HG03520 (cell line): ENCODE data around the gene MTMR6.
A peak's percentile ranks its signal among the peaks of the same experiment; 100 is the strongest.

Source experiments
- ATAC-seq: cut with Tn5 transposase; IDR thresholded peaks from one replicate; pipeline ENCODE4 v1.9.1; 2021; ENCODE audit warnings: mild to moderate bottlenecking, moderate library complexity; ENCODE audit not compliant: unreplicated experiment

The MTMR6 gene

DNA sequence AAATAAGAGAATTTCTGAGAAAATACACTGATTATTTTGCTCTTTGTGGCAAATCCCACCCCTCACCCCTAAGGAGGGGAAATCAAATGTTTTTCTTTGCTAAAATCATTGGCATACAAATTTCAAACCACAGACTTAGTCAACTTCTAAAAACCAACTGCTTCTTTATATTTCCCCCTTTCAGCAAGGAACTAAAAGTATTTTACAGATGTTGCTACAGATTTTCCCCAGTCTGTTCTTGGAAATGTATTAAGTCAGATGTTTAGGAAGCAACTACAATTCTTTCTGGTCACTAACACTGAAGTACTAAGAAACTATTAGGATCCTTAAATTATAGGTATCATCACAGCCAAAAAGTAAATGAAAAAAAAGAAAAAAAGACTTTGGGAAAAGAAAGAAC lies 6.9 kb downstream of the MTMR6 start:
- ATAC-seq = no peak

DNA sequence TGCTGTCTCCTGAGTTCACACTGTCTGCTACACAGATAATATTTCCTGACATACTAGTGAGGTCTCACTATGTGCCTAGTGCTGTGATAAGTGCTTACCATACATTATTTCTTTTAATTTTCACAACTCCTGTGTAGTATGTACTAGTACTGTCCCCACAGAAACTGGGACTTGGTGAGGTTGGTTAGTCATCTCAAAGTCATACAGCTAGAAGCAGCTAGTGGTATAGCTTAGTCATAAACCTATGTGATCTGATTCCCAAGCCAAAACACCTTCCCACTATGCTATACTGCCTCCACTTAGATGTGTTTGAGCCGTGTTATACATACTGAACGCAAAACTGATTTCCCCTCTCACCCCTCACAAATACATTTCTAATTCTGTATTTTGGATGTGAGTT lies 10.5 kb downstream of the MTMR6 start:
- ATAC-seq = no peak

DNA sequence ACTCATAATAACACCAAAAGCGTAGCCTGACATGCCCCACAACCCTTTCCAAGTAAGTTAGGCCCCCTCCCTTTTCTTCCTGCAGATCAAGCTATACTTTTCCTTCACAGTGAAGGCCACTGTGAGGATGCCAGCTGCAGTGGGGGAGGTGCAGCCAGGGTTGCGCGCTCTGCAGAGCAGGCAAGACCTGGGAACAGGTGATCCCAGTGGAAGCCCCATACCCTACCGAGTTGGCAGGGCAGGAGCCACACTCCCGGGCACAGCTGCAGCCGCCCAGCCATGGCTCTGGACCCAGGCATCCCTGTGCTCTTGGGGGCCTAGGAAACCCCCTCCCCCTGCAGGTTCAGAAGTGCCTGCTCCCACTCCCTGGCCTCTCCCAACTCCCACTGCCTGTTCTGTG lies 18.7 kb downstream of the MTMR6 start:
- ATAC-seq = no peak

DNA sequence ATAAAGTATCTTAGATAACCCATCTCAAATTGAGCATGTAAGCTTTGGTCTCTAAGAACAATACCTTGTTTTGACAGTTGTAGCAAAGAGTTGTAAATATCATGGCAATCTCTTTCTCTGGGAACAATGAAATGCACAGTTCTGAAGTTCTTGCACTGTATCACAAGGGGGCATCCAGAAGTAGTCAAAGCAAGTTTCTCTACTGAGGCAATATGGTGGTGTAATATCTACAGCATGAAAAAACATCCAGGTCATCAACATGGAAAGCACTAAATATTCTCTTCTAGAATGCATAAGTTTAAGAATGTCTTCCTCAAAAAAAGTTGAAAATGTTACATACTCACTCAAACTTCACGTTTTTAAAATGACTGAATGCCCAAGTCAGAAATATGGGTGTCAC lies 19.6 kb downstream of the MTMR6 start:
- ATAC-seq = no peak

DNA sequence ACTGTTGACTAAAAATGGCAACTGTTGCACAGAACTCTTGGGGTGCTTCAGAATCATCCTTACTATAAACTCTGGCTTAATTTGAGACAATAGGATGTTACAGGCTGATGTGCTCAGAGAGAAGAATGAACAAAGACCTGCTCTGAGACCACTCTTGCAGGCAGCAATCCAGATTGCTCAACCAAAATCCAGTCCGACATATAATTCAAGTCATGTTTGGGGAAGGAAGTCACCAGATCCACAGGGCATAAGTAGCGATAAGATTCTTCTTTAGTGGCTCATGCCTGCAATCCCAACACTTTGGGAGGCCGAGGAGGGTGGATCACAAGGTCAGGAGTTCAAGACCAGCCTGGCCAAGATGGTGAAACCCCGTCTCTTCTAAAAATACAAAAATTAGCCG lies 20.6 kb downstream of the MTMR6 start:
- ATAC-seq = no peak

DNA sequence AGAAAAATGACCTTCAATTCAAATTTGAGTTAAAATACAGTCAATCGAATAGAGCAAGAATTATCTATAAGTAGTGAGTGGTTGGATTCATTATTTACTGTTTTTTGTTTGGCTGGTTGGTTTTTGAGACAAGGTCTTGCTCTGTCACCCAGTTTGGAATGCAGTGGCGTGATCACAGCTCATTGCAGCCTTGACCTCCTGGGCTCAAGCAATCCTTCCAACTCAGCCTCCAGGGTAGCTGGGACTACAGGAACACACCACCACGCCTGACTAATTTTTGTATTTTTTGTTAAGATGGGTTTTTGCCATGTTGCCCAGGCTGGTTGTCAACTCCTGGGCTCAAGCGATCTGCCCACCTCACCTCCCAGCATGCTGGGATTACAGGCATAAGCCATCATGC lies 25.0 kb downstream of the MTMR6 start:
- no peak for ATAC-seq

DNA sequence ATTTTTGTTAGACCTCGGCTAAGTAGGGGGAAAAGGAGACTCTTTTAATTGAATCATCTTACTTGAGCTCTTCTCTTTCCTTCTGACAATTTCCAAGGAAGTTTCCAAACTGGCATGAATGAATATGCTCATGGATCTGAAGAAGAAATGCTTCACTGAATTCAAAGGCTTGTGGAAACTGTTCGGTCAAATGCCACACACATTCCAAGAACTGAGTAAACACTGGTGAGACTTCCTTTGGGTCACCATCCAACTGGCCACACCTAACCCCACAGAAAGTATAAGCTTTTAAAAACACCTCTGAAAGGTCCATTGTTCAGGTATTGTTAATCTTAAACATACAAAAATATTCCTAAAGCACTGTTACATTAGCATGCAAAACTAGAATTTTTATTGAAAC lies 33.6 kb downstream of the MTMR6 start:
- ATAC-seq = no peak

DNA sequence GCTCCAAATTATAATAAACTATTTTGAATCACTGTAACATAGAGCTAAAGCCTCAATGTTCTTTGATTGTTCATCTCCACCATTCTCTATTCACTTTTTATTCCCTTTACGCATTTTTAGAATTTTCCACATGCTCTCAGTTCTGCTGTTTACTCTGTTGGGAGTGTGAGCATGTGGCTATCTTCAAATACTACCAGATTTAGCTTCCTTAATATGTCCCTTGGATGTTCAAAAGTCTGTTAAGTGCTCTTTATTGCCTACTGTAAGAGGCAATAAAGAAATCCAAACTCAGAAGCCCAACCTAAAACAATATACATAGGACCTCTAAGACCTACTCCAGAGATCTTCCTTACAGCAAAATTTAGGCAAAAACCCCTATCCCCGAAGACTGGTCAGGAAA lies 34.5 kb downstream of the MTMR6 start:
- no peak for ATAC-seq

DNA sequence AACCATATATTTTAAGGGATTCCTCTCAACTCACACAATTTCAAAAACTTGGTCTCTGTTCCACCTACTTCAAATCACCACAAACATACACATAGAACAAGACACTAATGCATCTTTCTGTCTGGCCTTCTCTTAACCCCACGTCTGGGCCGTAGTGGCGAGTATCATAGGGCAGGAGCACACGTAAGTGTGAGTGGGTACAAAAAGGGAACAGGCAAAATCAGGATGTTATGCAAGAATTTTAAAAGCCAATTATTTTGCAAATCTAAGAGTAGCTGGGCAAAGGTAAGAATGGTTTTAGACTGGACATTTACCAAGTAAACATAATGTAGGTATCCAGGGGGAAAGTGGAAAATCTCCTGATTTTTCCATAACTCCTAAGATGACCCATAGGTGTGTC lies 35.1 kb downstream of the MTMR6 start:
- no peak for ATAC-seq

DNA sequence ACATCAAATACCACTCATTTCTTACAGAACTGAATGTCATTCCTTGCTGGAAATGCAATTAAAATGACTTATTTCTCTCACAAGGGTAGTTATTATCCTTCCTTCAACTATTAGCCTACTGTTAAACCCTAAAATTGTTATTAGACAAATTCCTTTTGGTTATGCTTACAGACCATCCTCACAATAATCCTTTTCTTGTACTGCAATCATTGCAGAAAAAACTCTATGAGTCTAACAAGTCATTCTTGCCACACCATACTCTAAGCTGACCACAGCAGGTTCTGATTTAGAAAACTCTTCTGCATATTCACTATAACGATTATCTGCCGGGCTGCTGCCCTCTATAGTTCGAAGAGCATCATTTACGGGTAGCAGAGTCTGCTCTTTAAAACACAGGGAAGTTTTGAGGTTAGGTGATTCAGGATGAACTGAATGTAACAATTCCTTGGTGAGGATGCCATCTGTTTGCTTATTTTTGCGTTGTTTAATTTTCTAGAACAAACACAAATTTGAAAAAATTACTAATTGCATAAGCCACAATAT lies 38.2 kb downstream of the MTMR6 start:
- peak; percentile 67 for ATAC-seq

DNA sequence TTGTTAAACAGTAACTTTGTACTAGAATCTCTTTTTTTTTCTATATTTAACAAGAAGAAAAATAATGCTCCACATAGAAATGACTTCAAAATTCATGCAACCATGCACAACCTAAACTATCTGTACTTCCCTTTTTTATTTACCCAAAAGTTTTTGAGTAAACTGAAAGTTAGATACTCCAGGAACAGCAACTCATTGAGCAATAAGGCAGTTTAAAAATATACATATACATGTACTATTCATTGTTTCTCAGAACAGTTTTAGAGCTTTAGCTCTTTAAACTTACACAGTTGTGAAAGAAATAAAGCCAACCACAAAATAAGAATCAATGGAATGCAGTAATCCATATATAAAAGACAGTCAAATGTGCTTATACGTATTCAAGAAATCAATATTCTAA lies 39.2 kb downstream of the MTMR6 start:
- ATAC-seq = no peak

DNA sequence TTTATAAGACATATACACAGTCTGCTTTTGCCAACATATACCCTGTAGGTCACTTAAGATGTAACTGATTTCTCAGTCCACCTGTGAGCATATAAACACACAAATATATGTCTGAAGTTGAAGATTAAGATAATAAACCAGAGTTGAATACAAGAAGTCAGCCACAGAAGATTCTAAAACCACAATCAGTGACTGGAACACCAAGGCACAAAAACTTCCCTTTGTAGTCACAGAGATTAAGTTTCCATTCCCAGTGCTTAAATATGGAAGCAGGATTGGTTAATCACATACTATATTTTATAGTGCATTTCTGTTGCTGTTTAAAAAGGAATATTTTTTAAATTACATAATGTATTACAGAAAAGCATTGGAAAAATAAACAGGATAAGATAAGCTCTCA lies 39.9 kb downstream of the MTMR6 start:
- no peak for ATAC-seq

DNA sequence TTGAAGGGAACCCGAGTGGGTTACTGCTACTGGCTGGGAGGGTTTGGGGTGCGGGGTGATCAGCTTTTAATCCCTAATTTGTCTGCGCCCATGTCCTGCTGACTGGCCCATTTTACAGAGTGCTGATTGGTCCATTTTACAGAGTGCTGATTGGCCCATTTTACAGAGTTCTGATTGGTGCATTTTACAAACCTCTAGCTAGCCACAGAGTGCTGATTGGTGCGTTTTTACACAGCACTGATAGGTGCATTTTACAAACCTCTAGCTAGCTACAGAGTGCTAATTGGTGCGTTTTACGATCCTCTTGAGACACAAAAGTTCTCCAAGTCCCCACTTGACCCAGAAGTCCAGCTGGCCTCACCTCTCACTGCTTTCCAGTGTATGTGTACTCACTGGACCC lies 43.2 kb downstream of the MTMR6 start:
- no peak for ATAC-seq

DNA sequence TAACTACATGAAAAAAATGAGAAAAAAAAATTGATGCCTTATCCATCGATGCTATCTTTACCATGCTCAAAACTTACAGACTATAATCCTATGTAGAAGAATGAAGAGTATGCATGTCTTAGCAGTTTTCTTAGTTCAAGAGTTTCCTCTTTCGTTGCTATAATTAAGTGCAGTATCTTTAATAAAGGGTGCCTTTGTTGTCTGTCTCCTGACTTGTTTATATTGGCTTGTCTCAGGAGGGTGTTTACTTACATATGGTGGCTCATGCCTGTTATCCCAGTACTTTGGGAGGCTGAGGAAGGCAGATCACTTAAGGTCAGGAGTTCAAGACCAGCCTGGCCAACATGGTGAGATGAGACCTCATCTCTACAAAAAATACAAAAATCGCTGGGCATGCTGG lies 44.3 kb downstream of the MTMR6 start:
- ATAC-seq = no peak

DNA sequence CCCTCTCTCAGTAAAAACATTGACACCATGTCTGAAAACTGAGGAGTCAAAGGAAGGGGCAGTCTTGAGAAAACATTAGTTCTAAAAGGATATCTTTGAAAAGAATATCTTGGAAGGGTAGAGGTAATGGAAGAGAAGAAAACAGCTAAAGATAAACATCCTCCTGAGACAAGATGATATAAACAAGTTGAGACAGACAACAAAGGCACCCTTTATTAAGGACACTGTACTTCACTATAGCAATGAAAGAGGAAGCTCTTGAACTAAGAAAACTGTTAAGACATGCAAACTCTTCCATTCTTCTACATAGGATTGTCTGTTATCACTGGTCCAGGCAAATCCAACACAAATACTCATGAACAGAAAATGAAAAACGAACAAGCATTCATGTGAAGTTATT lies 46.3 kb downstream of the MTMR6 start:
- ATAC-seq = no peak

DNA sequence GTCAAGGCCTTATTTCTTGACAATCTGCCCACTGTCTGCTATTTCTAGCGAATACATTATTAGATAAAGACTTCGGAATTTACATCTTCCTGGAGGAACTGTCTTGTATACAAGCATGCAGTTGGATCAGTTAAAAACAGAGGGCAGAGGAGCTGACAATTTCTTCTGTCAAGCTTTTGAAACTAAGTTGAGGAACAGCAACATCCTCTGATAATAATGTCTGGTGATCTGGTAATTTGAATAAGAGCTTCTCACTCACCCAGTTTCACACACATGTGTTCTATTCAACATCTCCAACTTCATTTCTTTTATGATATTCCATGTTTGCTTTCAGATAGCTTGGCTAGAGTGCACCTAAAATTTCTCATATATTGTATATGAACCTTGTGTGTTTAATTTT lies 50.2 kb downstream of the MTMR6 start:
- no peak for ATAC-seq

DNA sequence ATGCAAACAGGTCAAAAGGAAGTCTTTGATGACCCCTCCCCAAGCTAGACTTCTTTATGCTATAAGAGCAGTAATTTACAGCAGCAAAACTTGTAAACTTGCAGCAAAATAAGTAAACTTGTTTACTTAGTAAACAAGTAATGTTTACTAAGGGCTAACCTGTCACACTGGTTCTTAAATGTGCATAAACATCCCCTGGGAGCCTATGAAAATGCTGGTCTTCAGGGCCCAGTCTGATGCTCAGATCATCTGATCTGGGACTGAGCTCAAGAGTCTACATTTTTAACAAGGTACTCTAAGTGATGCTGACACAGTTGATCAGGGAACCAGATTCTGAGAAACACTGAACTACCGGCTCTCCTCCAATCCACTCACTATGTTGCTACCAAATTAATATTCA lies 53.4 kb downstream of the MTMR6 start:
- ATAC-seq = no peak

DNA sequence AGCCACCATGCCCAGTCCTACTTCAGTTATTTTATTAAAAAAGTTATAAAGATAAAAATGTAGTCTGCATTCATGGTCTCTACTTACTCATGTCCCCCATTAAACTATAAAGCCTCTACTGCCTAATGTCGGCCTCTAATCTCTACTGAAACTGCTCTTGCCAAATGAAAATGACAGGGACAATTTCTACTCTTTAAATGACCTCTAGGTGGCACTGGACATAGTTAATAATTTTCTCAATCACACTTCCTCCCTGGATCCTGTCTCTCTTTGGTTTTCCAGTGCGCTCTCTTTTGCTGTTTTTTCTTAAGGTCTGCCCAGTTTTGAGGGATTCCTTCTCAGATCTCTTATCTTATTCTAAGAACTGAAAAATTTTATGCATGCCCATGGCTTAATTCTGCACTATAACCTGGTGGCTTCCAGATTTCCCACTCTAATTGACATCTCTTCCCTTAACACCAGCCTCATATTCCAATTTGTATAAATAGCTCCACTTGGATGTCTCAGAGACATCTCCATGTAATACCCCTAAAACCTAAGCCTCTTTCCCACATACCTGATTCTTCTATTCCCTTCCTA lies 54.3 kb downstream of the MTMR6 start:
- ATAC-seq = no peak

DNA sequence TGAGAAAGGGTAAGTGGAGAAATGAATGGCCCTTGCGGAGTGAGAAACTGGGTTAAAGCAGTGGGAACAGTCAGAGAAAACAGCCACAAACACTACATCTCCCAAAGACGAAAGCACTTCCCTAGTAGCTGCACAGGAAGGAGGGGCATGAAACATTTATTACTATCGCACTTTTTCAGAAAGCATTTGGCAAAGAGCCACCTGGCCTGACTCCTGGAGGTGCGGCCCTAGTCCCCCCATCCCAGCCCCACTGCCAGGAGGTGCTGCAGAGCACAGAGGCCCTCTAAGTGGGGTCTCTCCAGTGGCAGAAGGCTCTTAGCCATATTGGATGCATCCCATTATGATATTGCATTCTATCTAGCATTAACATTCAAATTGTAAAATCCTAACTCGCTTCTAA lies 55.8 kb downstream of the MTMR6 start:
- ATAC-seq = no peak

DNA sequence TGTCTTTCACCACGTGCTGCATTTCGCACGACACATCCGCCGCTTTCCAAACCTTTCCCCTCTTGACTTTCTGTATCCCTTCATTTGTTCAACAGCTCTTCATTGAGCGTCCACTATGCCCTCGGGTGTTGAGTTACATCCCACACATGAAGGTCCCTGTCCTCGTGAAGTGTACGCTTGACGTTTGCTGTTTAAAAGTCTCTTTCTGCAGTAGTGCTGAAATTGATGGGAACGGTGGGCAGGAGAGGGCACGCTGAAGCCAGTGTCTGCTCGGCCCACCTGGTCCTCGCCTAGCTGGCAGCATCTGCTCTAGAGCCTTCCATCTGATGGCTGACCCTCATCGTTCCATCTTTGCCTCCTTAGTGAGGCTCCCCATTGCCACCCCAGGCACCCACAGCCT lies 59.6 kb downstream of the MTMR6 start:
- no peak for ATAC-seq

DNA sequence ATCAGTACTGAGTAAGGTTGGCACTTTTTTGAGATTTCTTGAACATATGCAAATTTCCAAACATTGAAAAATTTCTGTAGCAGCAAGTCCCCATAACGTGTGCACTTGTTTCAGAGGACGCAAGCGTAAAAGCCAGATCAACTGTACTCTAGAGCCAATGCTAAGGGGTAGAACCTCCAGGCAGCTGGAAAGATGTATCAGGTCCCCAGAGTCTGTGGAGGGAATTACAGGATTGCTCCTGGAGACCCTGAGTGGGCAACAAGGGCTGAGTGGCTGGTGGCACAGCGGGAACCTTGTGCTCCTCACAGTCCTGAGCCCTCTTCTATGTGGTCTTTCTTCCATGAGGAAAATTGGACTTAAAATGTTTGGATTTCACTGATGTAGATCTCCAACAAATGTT lies 61.3 kb downstream of the MTMR6 start:
- ATAC-seq = no peak

DNA sequence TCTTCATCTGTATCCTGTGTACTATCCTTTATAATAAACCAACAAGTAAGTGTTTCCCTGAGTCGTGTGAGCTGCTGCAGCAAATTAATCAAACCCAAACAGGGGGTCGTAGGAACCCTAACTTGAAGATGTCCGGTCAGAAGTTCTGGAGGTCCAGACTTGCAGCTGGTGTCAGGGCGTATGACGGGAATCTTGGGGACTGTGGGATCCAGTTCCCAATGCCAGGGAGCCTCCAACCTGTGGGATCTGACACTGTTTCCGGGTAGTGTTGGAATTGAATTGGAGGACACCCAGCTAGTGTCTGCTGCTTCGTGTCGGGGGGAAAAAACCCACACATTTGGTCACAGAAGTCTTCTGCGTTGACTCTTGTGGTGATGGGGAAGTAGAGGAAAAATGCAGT lies 63.1 kb downstream of the MTMR6 start:
- ATAC-seq = no peak

DNA sequence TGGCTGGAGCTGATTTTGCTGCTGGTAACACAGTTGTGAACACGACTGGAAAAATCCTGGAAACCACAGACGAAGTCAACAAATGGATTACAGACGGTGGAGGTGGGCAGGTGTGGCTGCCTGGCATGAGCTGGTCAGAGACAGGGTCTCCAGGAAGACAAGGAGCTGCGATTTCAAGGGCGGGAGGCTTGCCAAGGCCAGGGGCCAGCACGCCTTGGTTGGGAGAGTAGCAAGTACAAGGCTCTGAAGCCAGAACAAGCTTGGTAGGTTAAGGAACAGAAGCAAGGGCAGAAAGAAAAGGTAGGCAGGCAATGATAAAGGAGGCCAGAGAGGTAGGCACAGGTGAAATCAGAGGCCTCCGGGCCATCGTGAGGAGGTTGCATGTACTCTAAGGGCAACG lies 64.5 kb downstream of the MTMR6 start:
- no peak for ATAC-seq

DNA sequence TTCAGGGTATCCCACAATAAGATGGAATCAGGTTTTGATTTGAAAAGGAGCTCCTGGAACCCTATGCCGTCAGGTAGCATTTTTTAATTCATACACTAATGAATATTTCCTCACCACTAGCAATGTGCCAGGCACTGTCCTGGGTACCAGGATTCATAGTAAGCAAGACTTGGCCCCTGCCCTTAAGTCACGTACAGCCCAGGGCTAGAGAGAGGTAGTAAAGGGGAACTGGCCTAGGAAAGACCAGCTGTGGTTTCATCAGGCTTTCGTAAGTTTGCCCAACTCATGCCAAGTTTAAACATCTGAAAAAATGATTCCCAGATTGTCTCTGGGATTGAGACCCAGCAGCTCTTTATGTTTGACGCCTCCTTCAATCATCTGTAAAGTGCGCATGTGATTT lies 69.3 kb downstream of the MTMR6 start:
- no peak for ATAC-seq
